ENCODE results near the gene AMT.

GRCh38 chr3:49454898-49455681 is 32.8 kb upstream of the AMT start:
- no peak for TF ChIP-seq EZH2phosphoT487 (IDR thresholded peaks at IDR 0.05; ENCODE audit: insufficient read depth, low read depth)
- TF ChIP-seq EZH2 (IDR thresholded peaks at IDR 0.05; ENCODE audit: insufficient read depth, poor library complexity, severe bottlenecking): no peak
